Endodermal cell (in vitro differentiated cells): ENCODE measurements around the gene TTC39C. TPM values are rescaled to one million over a fixed set of nuclear protein-coding genes. Genes with fewer than 3 reads are reported as not detected.

Experiments
- DNase-seq: peaks from one replicate; pipeline ENCODE4 v3.0.0-alpha.2; 2017
- H3K27ac ChIP-seq: 2 replicates; pipeline ENCODE4 v1.5.1; 2013; ENCODE audit warnings: mild to moderate bottlenecking, low read depth, low read length, moderate library complexity
- H3K27me3 ChIP-seq: 2 replicates; pipeline ENCODE4 v1.6.1; 2013; ENCODE audit warnings: mild to moderate bottlenecking, low read length, moderate library complexity; ENCODE audit not compliant: insufficient read depth, control insufficient read depth, poor library complexity, severe bottlenecking
- H3K36me3 ChIP-seq: 2 replicates; pipeline ENCODE4 v1.7.0; 2013; ENCODE audit warnings: mild to moderate bottlenecking, low read length, moderate library complexity; ENCODE audit not compliant: control insufficient read depth, insufficient read depth
- H3K4me1 ChIP-seq: one replicate; pipeline ENCODE4 v1.7.0; 2013; ENCODE audit warnings: low read length; ENCODE audit not compliant: control insufficient read depth, insufficient read depth
- H3K4me3 ChIP-seq: 2 replicates; pipeline ENCODE4 v1.5.1; 2013; ENCODE audit warnings: mild to moderate bottlenecking, low read length, moderate library complexity
- H3K9ac ChIP-seq: 2 replicates; pipeline ENCODE4 v1.6.1; 2013; ENCODE audit warnings: mild to moderate bottlenecking, low read length, moderate library complexity; ENCODE audit not compliant: poor library complexity, severe bottlenecking; ENCODE audit errors: extremely low read depth
- H3K9me3 ChIP-seq: 2 replicates; pipeline ENCODE4 v1.6.1; 2013; ENCODE audit warnings: mild to moderate bottlenecking, low read length, moderate library complexity; ENCODE audit not compliant: control insufficient read depth
- H3K27ac Mint-ChIP-seq: 2 replicates; pipeline ENCODE4 v1.8.0; 2020; ENCODE audit warnings: mixed read lengths
- H3K27me3 Mint-ChIP-seq: 2 replicates; pipeline ENCODE4 v1.8.0; 2021; ENCODE audit warnings: mild to moderate bottlenecking, mixed read lengths; ENCODE audit not compliant: insufficient read depth
- H3K36me3 Mint-ChIP-seq: 2 replicates; pipeline ENCODE4 v1.8.0; 2020; ENCODE audit warnings: low read depth, mixed read lengths
- H3K4me1 Mint-ChIP-seq: 2 replicates; pipeline ENCODE4 v1.8.0; 2020; ENCODE audit warnings: mixed read lengths
- H3K4me3 Mint-ChIP-seq: 2 replicates; pipeline ENCODE4 v1.8.0; 2020; ENCODE audit warnings: mild to moderate bottlenecking, moderate library complexity, mixed read lengths
- H3K9me3 Mint-ChIP-seq: 2 replicates; pipeline ENCODE4 v1.8.0; 2020; ENCODE audit warnings: mild to moderate bottlenecking, mixed read lengths
- whole genome bisulfite sequencing, 2 experiments: methylation state at CpG; one replicate each; pipeline versions ENCODE4 v1.1.5 to v1.1.7; 2013; ENCODE audit warnings: missing lambda C conversion rate in 2 of 2, mixed read lengths in 1 of 2; ENCODE audit not compliant: insufficient coverage in 1 of 2, insufficient read length in 1 of 2; 5-methylcytosine and 5-hydroxymethylcytosine counted together
- total RNA-seq, 2 donors: library from RNA; stranded (reverse); fragmentation: NEBNext Ultra II Directional in 1 of 2; extraction: Animal tissue kit (Norgen Biotek cat#: 25700) in 1 of 2; gene quantifications; 2 replicates in 1 of 2; 3 replicates in 1 of 2; pipeline ENCODE4 v1.2.1, GENCODE V29; 2021
- TF ChIP-seq, protein P1 (sequence below): fragments of 200-600 bp; sonication (generic); conservative IDR thresholded peaks from 2 replicates; pipeline ENCODE4 v1.5.0; 2021; ENCODE audit warnings: antibody characterized with exemption, mild to moderate bottlenecking

The TTC39C gene
- total RNA-seq, 2 donors from 2014 or later = 14.0 to 19.7 TPM

DNA sequence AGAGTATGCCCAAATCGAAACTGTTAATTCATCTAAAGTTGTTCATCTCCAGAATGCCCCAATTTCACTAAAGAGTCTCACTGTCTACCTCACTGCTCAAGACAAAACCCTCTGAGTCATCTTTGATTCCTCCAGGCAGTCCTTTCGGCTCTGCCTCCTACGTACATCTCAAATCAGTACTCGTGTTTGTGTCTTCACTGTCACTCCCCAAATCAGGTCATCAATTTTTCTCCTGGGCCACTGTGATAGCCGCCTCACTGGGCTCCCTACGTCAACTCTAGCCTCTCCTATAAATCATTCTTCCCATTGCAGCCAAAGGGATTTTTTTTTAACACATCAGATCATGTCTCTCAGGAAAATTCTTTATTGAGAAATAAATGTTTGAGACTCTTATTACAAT lies 42.1 kb upstream of the TTC39C start:
- H3K9ac ChIP-seq = no peak overlapping the region
- Mint-ChIP-seq H3K4me3 (no peak overlapping the region), H3K27me3 (peaks cover 3% of the 10 kb centered on the region), H3K4me1 (peaks cover 15% of the 10 kb centered on the region), H3K27ac (no peak overlapping the region), H3K9me3 (peaks cover 15% of the 10 kb centered on the region), H3K36me3 (no peaks in the 10 kb centered on the region)
- TF ChIP-seq, protein P1, sequence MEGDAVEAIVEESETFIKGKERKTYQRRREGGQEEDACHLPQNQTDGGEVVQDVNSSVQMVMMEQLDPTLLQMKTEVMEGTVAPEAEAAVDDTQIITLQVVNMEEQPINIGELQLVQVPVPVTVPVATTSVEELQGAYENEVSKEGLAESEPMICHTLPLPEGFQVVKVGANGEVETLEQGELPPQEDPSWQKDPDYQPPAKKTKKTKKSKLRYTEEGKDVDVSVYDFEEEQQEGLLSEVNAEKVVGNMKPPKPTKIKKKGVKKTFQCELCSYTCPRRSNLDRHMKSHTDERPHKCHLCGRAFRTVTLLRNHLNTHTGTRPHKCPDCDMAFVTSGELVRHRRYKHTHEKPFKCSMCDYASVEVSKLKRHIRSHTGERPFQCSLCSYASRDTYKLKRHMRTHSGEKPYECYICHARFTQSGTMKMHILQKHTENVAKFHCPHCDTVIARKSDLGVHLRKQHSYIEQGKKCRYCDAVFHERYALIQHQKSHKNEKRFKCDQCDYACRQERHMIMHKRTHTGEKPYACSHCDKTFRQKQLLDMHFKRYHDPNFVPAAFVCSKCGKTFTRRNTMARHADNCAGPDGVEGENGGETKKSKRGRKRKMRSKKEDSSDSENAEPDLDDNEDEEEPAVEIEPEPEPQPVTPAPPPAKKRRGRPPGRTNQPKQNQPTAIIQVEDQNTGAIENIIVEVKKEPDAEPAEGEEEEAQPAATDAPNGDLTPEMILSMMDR = no peak
- 75 to 90% methylated on average over 5 to 6 of the region's 6 CpGs for WGBS, 2 experiments
- H3K27ac ChIP-seq = no peak overlapping the region
- H3K36me3 ChIP-seq = no peaks in the 10 kb centered on the region
- H3K9me3 ChIP-seq = peaks cover 10% of the 10 kb centered on the region
- H3K27me3 ChIP-seq = no peaks in the 10 kb centered on the region
- no peak for DNase-seq
- no peak overlapping the region for H3K4me3 ChIP-seq
- no peaks in the 10 kb centered on the region for H3K4me1 ChIP-seq

DNA sequence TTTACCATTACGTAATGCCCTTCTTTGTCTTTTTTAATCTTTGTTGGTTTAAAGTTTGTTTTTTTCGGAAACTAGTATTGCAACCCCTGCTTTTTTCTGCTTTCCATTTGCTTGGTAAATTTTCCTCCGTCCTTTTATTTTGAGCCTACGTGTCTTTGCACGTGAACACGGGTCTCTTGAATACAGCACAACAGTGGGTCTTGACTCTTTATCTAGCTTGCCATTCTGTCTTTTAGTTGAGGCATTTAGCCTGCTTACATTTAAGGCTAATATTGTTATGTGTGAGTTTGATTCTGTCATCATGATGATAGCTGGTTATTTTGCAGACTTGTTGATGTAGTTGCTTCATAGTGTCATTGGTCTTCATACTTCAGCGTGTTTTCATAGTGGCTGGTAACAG lies 37.5 kb upstream of the TTC39C start:
- Mint-ChIP-seq H3K27ac (no peak overlapping the region), H3K36me3 (no peaks in the 10 kb centered on the region), H3K27me3 (peaks cover 3% of the 10 kb centered on the region), H3K9me3 (peaks cover 15% of the 10 kb centered on the region), H3K4me1 (peaks cover 17% of the 10 kb centered on the region), H3K4me3 (no peak overlapping the region)
- no peak overlapping the region for H3K4me3 ChIP-seq
- no peak for DNase-seq
- H3K27me3 ChIP-seq = no peaks in the 10 kb centered on the region
- H3K9ac ChIP-seq = no peak overlapping the region
- TF ChIP-seq, protein P1 = no peak
- peaks cover 12% of the 10 kb centered on the region for H3K9me3 ChIP-seq
- no peak overlapping the region for H3K27ac ChIP-seq
- no peaks in the 10 kb centered on the region for H3K4me1 ChIP-seq
- WGBS, 2 experiments = 94 to 99% methylated on average over 7 of the region's 7 CpGs
- no peaks in the 10 kb centered on the region for H3K36me3 ChIP-seq

DNA sequence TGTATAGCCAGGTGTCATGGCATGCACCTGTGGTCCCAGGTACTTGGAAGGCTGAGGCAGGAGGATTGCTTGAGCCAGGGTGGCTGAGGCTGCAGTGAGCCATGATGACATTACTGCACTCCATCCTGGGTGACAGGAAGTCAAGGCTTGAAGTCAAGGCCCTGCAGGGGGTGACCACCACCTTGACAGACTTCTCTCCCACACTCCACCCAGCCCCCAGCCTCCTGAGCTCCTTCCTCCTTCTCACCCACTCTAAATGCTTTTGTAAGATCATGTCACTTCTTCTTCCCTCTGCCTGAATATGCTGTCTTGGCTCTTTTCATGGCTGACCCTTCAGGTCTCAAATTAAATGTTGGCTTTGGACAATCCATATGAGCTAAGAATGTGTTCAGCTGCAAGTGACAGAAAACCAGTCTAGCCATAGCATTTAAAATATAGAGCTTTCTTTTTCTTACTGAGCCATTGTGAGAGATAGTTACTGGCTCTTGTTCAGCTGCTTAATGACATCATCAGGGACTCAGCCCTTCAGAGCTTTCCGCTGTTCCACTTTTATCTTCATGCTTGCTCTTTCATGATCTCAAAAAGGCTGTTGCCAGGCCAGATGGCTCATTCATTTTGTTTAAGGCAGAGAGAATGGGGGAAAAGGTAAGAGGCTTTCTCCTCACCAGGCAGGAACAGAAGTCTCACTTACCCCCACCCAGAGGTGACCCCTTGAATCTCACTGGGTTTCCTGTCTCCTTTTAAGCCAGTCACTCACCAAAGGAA lies 36.7 kb upstream of the TTC39C start:
- 87% methylated on average over 1 of the region's 1 CpG; no CpG with 5 or more reads in 1 of the 2 experiments for WGBS, 2 experiments

More for the DNA sequence above, 36.7 kb upstream of the TTC39C start:
- H3K27me3 Mint-ChIP-seq = peaks cover 3% of the 10 kb centered on the region
- no peaks in the 10 kb centered on the region for H3K36me3 Mint-ChIP-seq
- no peak overlapping the region for H3K27ac Mint-ChIP-seq
- H3K27me3 ChIP-seq = no peaks in the 10 kb centered on the region
- no peak for DNase-seq
- H3K4me1 ChIP-seq = peaks cover 6% of the 10 kb centered on the region
- H3K4me3 ChIP-seq = no peak overlapping the region
- H3K9me3 Mint-ChIP-seq = peaks cover 15% of the 10 kb centered on the region
- H3K36me3 ChIP-seq = no peaks in the 10 kb centered on the region
- no peak overlapping the region for H3K4me3 Mint-ChIP-seq
- no peak overlapping the region for H3K27ac ChIP-seq
- H3K9me3 ChIP-seq = peaks cover 12% of the 10 kb centered on the region
- H3K9ac ChIP-seq = no peak overlapping the region
- TF ChIP-seq, protein P1 = no peak
- H3K4me1 Mint-ChIP-seq = peaks cover 22% of the 10 kb centered on the region
